ENCODE results near the gene NRXN3. TPM values are rescaled to one million over a fixed set of nuclear protein-coding genes. Genes with fewer than 3 reads are reported as not detected.
A peak's percentile ranks its signal among the peaks of the same experiment; 100 is the strongest.

The NRXN3 gene
- polyA plus RNA-seq, 1 of the 3 experiments (the other 2 are of a cell fraction): 1.6 TPM

DNA sequence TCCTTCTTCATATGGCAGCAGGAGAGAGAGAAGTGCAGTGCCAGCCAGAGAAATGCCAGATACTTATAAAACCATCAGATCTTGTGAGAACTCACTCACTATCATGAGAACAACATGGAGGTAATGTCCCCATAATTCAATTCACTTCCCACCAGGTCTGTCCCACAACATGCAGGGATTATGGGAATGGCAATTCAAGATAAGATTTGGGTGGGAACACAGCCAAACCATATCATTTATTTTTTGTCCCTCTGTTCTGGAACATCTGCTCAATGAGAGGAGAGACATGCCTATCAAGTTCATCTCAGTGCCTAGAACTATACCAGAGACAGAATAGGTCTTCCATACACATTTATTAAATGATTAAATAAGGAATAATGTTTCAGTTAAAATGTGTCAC, 543.5 kb downstream of the NRXN3 start:
- peak; percentile 14 for DNase-seq
- Histone ChIP-seq H3K27me3 (ENCODE audit: insufficient read depth) (no peaks in the 10 kb centered on the region), H3F3A (replicated peaks; ENCODE audit: insufficient read depth) (no peaks in the 10 kb centered on the region), H3K4me2 (no peak overlapping the region), H3K79me2 (ENCODE audit: insufficient read depth) (no peaks in the 10 kb centered on the region), H3K36me3 (replicated peaks in 1 of 2; ENCODE audit: control insufficient read depth in 1 of 2, insufficient read depth in 2 of 2, low read length in 1 of 2) (no peaks in the 10 kb centered on the region), H3K9me3 (no peaks in the 10 kb centered on the region), H2AFZ (ENCODE audit: low read depth) (no peak overlapping the region), H3K9ac (no peak overlapping the region), H3K4me3 (ENCODE audit: low read depth in 2 of 2, low read length in 1 of 2) (no peak overlapping the region), H3K27ac (ENCODE audit: low read depth in 2 of 2, low read length in 1 of 2) (no peak overlapping the region; a peak in 1 of 4 replicates), H3K4me1 (ENCODE audit: control insufficient read depth in 1 of 2, insufficient read depth in 2 of 2, low read depth in 1 of 2, low read length in 1 of 2) (no peaks in the 10 kb centered on the region; a peak in 1 of 4 replicates), H4K20me1 (ENCODE audit: insufficient read depth) (no peaks in the 10 kb centered on the region), H3K9me2 (no peaks in the 10 kb centered on the region)
- no peak for TF ChIP-seq RFX5 (IDR thresholded peaks at IDR 0.05; ENCODE audit: low read length)
- TF ChIP-seq FOXJ3 (CRISPR knock-in tag; IDR thresholded peaks at IDR 0.05): no peak
- peak; percentile 38; the same call in 1 of the 2 replicates for TF ChIP-seq GATA2 (CRISPR knock-in tag; IDR thresholded peaks at IDR 0.05)
- TF ChIP-seq RAD21 (IDR thresholded peaks at IDR 0.05; ENCODE audit: low read length): no peak
- TF ChIP-seq NRF1 (IDR thresholded peaks at IDR 0.05; ENCODE audit: low read depth, low read length): no peak
- TF ChIP-seq MXI1 (IDR thresholded peaks at IDR 0.05; ENCODE audit: low read depth, low read length): no peak
- no peak for TF ChIP-seq GABPA (IDR thresholded peaks at IDR 0.05; ENCODE audit: low read depth)
- TF ChIP-seq, protein P1, sequence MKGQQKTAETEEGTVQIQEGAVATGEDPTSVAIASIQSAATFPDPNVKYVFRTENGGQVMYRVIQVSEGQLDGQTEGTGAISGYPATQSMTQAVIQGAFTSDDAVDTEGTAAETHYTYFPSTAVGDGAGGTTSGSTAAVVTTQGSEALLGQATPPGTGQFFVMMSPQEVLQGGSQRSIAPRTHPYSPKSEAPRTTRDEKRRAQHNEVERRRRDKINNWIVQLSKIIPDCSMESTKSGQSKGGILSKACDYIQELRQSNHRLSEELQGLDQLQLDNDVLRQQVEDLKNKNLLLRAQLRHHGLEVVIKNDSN (IDR thresholded peaks at IDR 0.05; ENCODE audit: borderline replicate concordance, low read depth): no peak
- peak in 1 of 2 experiments; percentile 59; a peak in 2 of 4 replicates for TF ChIP-seq EP300 (IDR thresholded peaks at IDR 0.05; ENCODE audit: borderline replicate concordance in 1 of 2, low read depth in 1 of 2, low read length in 1 of 2)
- TF ChIP-seq, protein P2, sequence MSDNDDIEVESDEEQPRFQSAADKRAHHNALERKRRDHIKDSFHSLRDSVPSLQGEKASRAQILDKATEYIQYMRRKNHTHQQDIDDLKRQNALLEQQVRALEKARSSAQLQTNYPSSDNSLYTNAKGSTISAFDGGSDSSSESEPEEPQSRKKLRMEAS (IDR thresholded peaks at IDR 0.05; ENCODE audit: low read depth): no peak
- TF ChIP-seq RCOR1 (IDR thresholded peaks at IDR 0.05; ENCODE audit: low read length): peak; percentile 50; the same call in 1 of the 2 replicates
- POLR2A ChIA-PET: no interaction called here
- CTCF ChIA-PET: no interaction called here

DNA sequence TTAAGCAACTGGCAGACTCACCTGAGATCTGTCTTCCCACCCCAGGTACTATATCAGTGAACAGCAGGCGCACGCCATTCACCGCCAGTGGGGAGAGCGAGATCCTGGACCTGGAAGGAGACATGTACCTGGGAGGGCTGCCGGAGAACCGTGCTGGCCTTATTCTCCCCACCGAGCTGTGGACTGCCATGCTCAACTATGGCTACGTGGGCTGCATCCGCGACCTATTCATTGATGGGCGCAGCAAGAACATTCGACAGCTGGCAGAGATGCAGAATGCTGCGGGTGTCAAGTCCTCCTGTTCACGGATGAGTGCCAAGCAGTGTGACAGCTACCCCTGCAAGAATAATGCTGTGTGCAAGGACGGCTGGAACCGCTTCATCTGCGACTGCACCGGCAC, 544.5 kb downstream of the NRXN3 start:
- H3K4me3 ChIP-seq (ENCODE audit: low read depth in 2 of 2, low read length in 1 of 2): no peak overlapping the region
- H3K9me2 ChIP-seq: no peaks in the 10 kb centered on the region
- H4K20me1 ChIP-seq (ENCODE audit: insufficient read depth): no peaks in the 10 kb centered on the region
- ChIA-PET POLR2A (no interaction called here), CTCF (interaction anchor here (1.0 kb wide), 1 partner anchor 17 kb away, joined by 5 read pairs; no protein-coding TSS in a partner anchor)
- H3F3A ChIP-seq (replicated peaks; ENCODE audit: insufficient read depth): no peaks in the 10 kb centered on the region
- no peak overlapping the region for H3K4me2 ChIP-seq
- TF ChIP-seq MEF2A (IDR thresholded peaks at IDR 0.05; ENCODE audit: borderline replicate concordance, low read depth) (no peak), YY1 (IDR thresholded peaks at IDR 0.05; ENCODE audit: low read depth) (no peak)
- H3K27me3 ChIP-seq (ENCODE audit: insufficient read depth): no peaks in the 10 kb centered on the region
- no peaks in the 10 kb centered on the region for H3K9me3 ChIP-seq
- no peak overlapping the region for H3K9ac ChIP-seq
- no peaks in the 10 kb centered on the region for H3K79me2 ChIP-seq (ENCODE audit: insufficient read depth)
- H2AFZ ChIP-seq (ENCODE audit: low read depth): no peak overlapping the region
- no peaks in the 10 kb centered on the region; a peak in 1 of 4 replicates for H3K4me1 ChIP-seq (ENCODE audit: control insufficient read depth in 1 of 2, insufficient read depth in 2 of 2, low read depth in 1 of 2, low read length in 1 of 2)
- H3K27ac ChIP-seq (ENCODE audit: low read depth in 2 of 2, low read length in 1 of 2): no peak overlapping the region
- no peak for DNase-seq
- WGBS (ENCODE audit: low lambda C conversion rate): 56% methylated on average over 14 of the region's 18 CpGs
- no peaks in the 10 kb centered on the region for H3K36me3 ChIP-seq (replicated peaks in 1 of 2; ENCODE audit: control insufficient read depth in 1 of 2, insufficient read depth in 2 of 2, low read length in 1 of 2)

All from SK-N-SH (cell line).